HuH-7 (cell line): ENCODE results near the gene ZBTB7B.

ENCODE experiments used
- DNase-seq: peaks from one replicate; pipeline ENCODE4 v3.0.0; 2011; ENCODE audit warnings: low spot score

Gene ZBTB7B

GRCh38 chr1:155038602-155039307 is 36.2 kb downstream of the ZBTB7B start:
- no peak for DNase-seq

DNA sequence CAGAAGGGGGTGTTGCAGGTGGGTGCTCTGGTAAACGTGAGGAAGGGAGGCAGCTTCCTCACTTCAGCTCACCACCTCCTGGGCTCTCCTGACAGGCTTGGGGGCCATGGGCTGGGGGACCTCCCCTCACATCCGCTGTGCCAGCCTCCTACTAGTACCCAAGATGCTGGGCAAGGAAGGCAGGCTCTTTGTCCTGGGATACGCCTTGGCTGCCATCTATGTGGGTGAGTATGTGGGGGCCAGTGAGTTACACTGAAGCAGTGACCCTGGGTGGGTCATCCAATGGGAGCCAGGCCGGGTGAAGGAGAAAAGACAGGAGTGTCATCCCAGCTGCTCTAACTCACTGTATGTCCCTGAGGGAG is 36.7 kb downstream of the ZBTB7B start:
- DNase-seq, result no peak

DNA sequence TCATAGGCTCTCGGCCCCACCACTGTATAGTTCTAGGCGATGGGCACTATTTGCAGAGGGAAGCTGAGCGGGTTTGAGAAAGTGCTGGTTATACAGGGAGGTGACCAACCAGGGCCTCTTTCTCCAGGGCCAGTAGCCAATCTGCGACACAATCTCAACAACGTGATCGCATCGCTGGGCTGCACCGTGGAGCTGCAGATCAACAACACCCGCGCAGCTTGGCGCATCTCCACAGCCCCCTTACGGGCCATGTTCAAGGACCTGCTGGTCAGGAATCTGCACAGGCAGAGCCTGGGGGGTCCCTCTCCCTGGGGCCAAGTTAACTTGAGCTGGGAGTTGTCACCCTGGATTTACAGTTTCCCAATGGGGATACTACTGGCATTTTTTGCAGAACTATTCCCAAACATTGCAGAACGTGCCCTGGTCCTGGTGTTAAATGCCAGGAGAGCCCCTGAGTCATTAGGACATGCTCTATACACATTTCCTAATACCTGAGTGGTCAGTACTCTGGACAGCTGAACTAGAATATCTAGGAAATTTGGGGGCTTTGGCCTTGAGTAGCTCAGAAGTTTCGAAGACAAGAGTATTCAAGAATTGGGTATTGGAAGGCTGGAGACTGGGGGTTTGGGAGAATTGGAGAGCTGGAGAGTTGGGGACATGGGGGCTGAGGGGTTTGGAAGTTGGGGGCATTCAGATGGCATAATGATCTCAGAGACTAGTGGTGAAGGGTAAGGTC is 37.9 kb downstream of the ZBTB7B start:
- DNase-seq, result no peak

- DNase-seq, result no peak
These were observed 40.2 kb downstream of the ZBTB7B start for GRCh38 chr1:155042789-155043188.

GRCh38 chr1:155043301-155043702 is 40.7 kb downstream of the ZBTB7B start:
- no peak for DNase-seq

GRCh38 chr1:155043793-155044192 is 41.2 kb downstream of the ZBTB7B start:
- DNase-seq, result no peak

DNA sequence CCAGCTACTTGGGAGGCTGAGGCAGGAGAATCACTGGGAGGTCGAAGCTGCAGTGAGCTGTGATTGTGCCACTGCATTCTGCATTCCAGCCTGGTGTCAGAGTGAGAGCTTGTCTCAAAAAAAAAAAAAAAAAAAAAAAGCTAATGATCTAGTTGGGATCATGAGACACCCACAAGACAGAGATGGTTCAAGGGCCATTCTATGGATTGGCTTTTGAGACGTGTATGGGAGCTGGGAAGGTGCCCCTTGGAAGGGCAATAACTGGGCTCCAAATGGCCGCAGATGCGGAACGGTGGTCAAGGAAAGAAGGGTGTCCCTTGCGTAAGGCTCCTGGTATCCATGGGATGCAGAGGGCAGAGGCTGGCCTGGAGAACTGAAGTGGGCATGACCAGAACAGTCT is 41.8 kb downstream of the ZBTB7B start:
- DNase-seq, result no peak

DNA sequence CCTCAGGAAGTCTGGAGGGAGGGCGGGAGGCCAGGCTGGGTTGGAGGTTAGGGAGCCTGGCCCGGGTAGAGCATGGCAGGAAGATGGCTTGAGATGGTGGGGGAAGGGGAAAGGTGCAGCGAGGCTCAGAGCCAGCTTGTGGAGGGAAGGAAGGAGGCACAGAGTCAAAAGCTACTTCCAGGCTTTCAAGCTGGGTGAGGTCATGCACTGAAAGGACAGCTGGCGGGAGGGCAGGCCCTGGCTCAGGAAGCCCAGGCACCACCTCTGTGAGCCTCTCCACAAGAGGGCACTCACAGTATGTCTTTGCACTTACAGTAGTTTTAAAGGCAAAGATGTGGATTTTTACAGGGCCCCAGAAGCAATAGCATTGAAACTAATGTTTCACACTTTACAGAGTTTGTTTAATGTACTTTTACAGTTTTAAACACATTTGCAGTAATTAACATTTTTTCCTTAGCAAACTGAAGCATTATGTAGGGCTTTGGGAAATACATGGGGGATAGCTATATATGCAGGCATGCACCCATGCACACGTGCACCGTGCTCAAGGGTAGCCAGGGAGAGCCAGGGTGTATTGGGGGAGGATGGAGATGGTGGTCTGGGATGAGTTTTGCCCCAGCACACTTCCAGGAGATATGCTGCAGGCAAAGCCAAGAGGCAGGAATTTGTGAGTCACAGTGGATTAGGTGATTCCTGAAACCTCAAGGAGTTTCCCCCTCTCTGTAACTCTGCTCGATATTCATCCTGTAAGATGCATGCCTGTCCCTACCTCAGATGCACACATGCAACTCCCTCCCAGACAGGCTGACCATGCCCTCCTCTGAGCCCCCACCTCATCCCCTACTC is 42.4 kb downstream of the ZBTB7B start:
- peak; percentile 93 for DNase-seq

DNA sequence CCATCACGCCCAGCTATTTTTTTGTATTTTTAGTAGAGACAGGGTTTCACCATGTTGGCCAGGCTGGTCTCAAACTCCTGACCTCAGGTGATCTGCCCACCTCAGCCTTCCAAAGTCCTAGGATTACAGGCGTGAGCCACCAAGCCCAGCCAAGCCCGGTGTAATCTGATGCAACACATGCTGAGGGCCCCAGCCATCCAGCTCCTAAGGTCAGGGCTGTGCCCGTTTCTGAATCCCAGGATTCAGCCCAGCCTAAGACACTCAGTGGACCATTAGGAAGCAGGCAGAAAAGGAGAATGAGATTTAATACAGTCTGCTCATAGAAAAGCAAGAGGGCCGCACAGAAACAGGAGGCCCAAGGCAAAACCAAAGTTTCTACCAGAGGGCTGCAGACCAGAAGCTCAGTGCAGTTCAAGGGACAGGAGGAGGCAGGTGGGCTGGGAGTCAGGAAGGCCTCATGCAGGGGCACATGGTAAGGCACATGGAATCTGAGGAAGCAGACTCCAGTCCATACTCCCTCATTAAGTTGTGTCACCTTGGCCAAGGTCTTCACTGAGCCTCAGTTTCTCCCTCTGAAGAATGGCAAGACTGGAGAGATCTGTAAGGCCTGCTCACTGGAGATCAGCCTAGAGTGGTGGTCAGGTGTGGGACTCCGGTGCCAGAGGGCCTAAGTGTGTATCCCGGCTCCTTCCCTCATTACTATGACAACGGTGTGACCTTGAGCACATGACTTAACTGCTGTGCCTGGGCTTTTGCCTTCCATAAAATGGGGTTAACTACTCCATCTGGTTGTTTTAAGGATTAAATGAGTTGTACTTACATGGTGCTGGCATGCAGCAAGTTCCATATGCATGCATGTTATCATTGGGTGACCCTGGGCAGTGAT is 46.1 kb downstream of the ZBTB7B start:
- DNase-seq, result peak; percentile 71

GRCh38 chr1:155049651-155050559 is 47.3 kb downstream of the ZBTB7B start:
- DNase-seq, result peak; percentile 43

DNA sequence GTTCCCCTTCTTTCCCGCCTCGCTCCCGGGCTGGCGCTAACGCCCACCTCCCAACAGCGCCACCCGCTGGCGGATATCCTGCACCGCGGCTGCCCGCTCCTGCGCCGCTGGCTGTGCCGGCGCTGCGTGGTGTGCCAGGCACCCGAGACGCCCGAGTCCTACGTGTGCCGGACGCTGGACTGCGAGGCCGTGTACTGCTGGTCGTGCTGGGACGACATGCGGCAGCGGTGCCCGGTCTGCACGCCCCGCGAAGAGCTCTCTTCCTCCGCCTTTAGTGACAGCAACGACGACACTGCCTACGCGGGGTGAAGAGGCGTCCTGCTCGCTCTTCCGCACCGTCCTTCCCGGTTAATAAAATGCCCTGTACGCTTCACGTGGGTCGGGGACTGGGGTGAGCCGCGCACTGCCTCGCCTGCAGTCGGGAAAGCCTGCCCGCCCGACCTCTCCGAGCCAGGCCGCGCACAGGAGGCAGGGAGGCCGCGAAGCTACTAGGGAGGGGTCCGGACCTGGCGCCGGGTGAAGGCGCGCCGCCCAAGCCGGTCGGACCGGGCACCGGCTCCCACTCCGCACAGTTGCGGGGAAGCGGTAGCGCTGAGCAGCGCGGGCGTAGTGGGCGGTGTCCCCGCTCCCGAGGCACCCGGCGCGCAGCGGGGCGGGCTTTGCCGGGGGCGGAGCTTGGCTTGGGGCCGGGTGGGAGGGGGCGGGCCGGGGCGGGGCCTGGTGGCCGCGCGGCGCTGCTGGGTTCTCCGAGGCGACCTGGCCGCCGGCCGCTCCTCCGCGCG is 48.1 kb downstream of the ZBTB7B start, which contains the start of gene ADAM15:
Gene ADAM15 (plus strand): TSS at position 757 of the 782 bp plus-strand sequence. CDS start 71 bp downstream, outside the sequence.
- peak; percentile 98 for DNase-seq

GRCh38 chr1:155051342-155051776 is 48.8 kb downstream of the ZBTB7B start:
- peak; percentile 40 for DNase-seq

DNA sequence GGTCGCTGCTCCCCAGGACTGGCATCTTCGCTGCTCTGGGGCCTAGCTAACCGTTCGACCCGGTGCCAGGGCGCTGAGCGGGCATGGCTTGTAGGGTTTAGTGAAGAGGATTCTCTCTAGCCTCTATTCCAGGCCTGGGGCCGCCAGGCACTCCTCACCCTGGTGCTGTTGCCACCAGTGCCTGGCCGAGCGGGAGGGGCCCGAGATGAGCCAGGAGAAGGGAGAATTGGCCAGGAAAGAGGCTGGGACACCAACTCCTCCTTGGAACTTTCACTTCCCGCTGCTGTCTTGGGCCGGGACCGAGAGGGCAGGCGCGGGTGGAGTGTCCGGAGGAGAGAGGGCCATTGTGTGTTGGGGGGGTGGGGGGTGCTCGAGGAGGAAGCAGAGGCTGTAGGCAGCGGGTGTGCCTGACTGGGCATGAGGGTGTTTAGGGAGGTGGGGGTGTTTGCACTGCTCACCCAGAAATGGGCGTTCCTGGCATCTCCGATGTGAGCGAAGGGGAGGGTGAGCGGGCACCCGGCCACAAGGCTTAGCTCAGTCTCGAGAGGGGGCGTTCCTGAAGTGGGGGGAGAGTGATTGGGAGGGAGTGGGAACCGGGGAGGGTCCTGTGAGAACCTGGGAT is 49.3 kb downstream of the ZBTB7B start:
- peak; percentile 42 for DNase-seq

DNA sequence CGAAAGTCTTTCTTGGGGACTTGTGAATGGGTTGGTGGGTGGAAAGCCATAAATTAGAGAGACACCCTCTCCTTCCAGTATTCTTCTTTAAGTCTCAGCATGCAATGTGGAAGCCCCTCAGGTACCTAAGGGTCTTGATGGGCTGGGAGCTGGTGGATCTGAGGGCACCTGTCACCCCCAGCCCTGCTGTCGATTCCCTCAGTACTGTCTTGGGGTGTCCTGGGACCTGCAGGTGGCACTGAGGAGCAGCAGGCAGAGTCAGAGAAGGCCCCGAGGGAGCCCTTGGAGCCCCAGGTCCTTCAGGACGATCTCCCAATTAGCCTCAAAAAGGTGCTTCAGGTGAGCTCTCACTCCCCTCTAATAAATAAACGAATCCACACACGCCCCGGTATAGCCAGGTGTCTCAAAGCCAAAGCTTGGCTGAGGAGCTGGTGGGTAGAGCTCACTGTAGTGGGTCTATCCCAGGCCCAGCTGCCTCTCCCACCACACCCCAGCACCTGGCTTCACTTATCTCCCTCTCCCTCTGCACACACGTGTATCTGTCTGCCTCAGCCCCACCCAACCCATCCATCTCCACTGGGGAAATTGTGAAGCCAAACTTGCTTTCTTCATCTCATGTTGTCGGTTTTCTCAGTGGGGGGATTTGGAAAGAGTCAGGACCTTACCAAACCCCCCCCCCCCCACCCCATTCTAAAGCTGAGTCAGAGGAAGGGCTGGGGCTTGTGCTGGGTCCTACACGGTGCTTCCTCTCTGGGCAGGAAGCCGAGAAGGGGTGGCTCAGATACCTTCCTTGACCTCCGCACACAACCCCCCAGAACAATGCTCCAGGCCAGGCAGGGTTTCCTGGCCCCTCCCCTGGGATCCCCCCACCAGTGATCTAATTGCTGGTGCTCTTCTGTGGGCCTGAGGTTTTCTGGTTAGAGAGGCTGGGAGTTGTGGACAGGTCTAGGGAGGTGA is 50.1 kb downstream of the ZBTB7B start:
- DNase-seq, result no peak

DNA sequence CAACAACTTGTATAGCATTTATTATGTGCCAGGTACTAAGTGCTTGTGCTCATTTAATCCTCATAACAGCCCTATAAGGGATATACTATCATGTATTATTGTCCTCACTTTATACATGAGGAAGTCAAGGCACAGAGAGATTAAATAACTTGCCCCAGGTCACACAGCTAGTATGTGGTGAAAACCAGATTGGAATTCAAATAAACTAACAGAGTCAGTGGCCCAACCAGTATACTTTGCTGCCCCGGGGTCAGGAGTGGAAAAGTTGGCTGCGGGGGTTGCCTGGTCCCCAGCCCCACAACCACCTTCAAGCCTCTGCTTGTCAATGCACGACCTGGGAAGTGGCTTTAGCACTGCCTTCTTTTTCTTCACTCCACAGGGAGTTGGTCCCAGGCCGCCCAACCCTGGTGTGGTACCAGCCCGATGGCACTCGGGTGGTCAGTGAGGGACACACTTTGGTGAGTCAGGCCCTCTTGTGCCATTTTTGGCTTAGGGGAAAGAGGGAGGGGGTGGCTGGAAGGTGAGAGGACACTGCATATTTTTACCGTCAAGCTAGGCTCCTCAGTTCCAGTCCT is 51.0 kb downstream of the ZBTB7B start:
- DNase-seq, result no peak

GRCh38 chr1:155057104-155057503 is 54.5 kb downstream of the ZBTB7B start:
- no peak for DNase-seq

GRCh38 chr1:155057788-155058211 is 55.2 kb downstream of the ZBTB7B start:
- no peak for DNase-seq

- no peak for DNase-seq
These were observed 58.1 kb downstream of the ZBTB7B start for GRCh38 chr1:155060736-155061135.
